ENCODE measurements around the gene CNN2. TPM values are rescaled to one million over a fixed set of nuclear protein-coding genes. Genes with fewer than 3 reads are reported as not detected.

CNN2 gene
- total RNA-seq, 4 donors from 2014 or later, result 39.2 to 57.6 (median 48.2) TPM

- TF ChIP-seq POLR2AphosphoS5 (IDR thresholded peaks at IDR 0.05) (no peak), EP300 (IDR thresholded peaks at IDR 0.05; ENCODE audit: low read depth) (no peak), CTCF (IDR thresholded peaks at IDR 0.05) (no peak), POLR2A (IDR thresholded peaks at IDR 0.05) (no peak)
- peaks cover 58% of the 10 kb centered on the region for H3K27me3 ChIP-seq
- in situ Hi-C loops (cut with MboI; ENCODE audit: low pct_ligation_motif_present in 1 of 4, low pct_unique_long_range_greater_than_20kb in 1 of 4, low sequenced_read_pairs in 3 of 4) (no loop called here), intact Hi-C loops (cut with DNase I; ENCODE audit: low total_unique reads) (no loop called here)
- H3K27ac ChIP-seq, result no peak overlapping the region
- 59 to 60% methylated on average over 1 to 4 of the region's 4 CpGs for WGBS, 2 donors (ENCODE audit: low coverage in 1 of 2)
- H3K4me3 ChIP-seq, result no peak overlapping the region
- no peaks in the 10 kb centered on the region for H3K36me3 ChIP-seq
- H3K9me3 ChIP-seq, result no peaks in the 10 kb centered on the region
- peaks cover 0 to 15% (median 7%) of the 10 kb centered on the region in 4 donors for H3K4me1 ChIP-seq
- no peak for DNase-seq
These were observed 23.8 kb upstream of the CNN2 start for GRCh38 chr19:1002600-1002999.

GRCh38 chr19:1003283-1003682 lies 23.1 kb upstream of the CNN2 start:
- in situ Hi-C loops (cut with MboI; ENCODE audit: low pct_ligation_motif_present in 1 of 4, low pct_unique_long_range_greater_than_20kb in 1 of 4, low sequenced_read_pairs in 3 of 4) (no loop called here), intact Hi-C loops (cut with DNase I; ENCODE audit: low total_unique reads) (no loop called here)
- TF ChIP-seq EP300 (IDR thresholded peaks at IDR 0.05; ENCODE audit: low read depth) (no peak), CTCF (IDR thresholded peaks at IDR 0.05) (no peak), POLR2AphosphoS5 (IDR thresholded peaks at IDR 0.05) (no peak), POLR2A (IDR thresholded peaks at IDR 0.05) (no peak)
- 83 to 86% methylated on average over 7 to 11 of the region's 37 CpGs for WGBS, 2 donors (ENCODE audit: low coverage in 1 of 2)
- Histone ChIP-seq H3K27ac (no peak overlapping the region), H3K9me3 (no peaks in the 10 kb centered on the region), H3K36me3 (no peaks in the 10 kb centered on the region), H3K4me3 (no peak overlapping the region), H3K27me3 (peaks cover 51% of the 10 kb centered on the region), H3K4me1 (peaks cover 0 to 15% (median 7%) of the 10 kb centered on the region in 4 donors)
- DNase-seq, result no peak

- TF ChIP-seq POLR2AphosphoS5 (IDR thresholded peaks at IDR 0.05), result no peak
- TF ChIP-seq POLR2A (IDR thresholded peaks at IDR 0.05), result no peak
- TF ChIP-seq EP300 (IDR thresholded peaks at IDR 0.05; ENCODE audit: low read depth), result no peak
- TF ChIP-seq CTCF (IDR thresholded peaks at IDR 0.05), result no peak
- 70% methylated on average over 29 of the region's 32 CpGs; no CpG with 5 or more reads in 1 of the 2 donors for WGBS, 2 donors (ENCODE audit: low coverage in 1 of 2)
These were observed 22.1 kb upstream of the CNN2 start for GRCh38 chr19:1004204-1004802.

GRCh38 chr19:1004803-1005664 lies 21.4 kb upstream of the CNN2 start:
- Histone ChIP-seq H3K27ac (no peak overlapping the region), H3K4me1 (peaks cover 0 to 15% (median 7%) of the 10 kb centered on the region in 4 donors), H3K4me3 (no peak overlapping the region), H3K9me3 (no peaks in the 10 kb centered on the region), H3K27me3 (peaks cover 34% of the 10 kb centered on the region), H3K36me3 (no peaks in the 10 kb centered on the region)
- DNase-seq, result no peak
- WGBS, 2 donors (ENCODE audit: low coverage in 1 of 2), result 87% methylated on average over 70 of the region's 70 CpGs; no CpG with 5 or more reads in 1 of the 2 donors
- intact Hi-C loops (cut with DNase I; ENCODE audit: low total_unique reads) (no loop called here), in situ Hi-C loops (cut with MboI; ENCODE audit: low pct_ligation_motif_present in 1 of 4, low pct_unique_long_range_greater_than_20kb in 1 of 4, low sequenced_read_pairs in 3 of 4) (no loop called here)
- no peak for TF ChIP-seq POLR2AphosphoS5 (IDR thresholded peaks at IDR 0.05)
- TF ChIP-seq EP300 (IDR thresholded peaks at IDR 0.05; ENCODE audit: low read depth), result no peak
- TF ChIP-seq POLR2A (IDR thresholded peaks at IDR 0.05), result no peak
- TF ChIP-seq CTCF (IDR thresholded peaks at IDR 0.05), result no peak

More at GRCh38 chr19:1004204-1004802, 22.1 kb upstream of the CNN2 start:
- no peak for DNase-seq
- H3K27me3 ChIP-seq, result peaks cover 41% of the 10 kb centered on the region
- H3K36me3 ChIP-seq, result no peaks in the 10 kb centered on the region
- intact Hi-C loops (cut with DNase I; ENCODE audit: low total_unique reads), result no loop called here
- no peak overlapping the region for H3K27ac ChIP-seq
- no peaks in the 10 kb centered on the region for H3K9me3 ChIP-seq
- H3K4me3 ChIP-seq, result no peak overlapping the region
- peaks cover 0 to 15% (median 7%) of the 10 kb centered on the region in 4 donors for H3K4me1 ChIP-seq
- in situ Hi-C loops (cut with MboI; ENCODE audit: low pct_ligation_motif_present in 1 of 4, low pct_unique_long_range_greater_than_20kb in 1 of 4, low sequenced_read_pairs in 3 of 4), result no loop called here

All from transverse colon (tissue), 4 donors.